RWPE2 (cell line): ENCODE results near the gene GLG1.

Experiments
- ATAC-seq: fragments of 200-7000 bp; cut with Tn5 transposase; 3 replicates; pipeline ENCODE4 v1.9.1; 2021; ENCODE audit warnings: low read depth
- DNase-seq: peaks from one replicate; pipeline ENCODE4 v3.0.0-alpha.2; 2020; ENCODE audit warnings: low spot score
- H3K27ac ChIP-seq: fragments of 450-650 bp; 2 replicates; pipeline ENCODE4 v1.5.1; 2017; ENCODE audit warnings: mild to moderate bottlenecking; ENCODE audit not compliant: poor library complexity, severe bottlenecking
- H3K27me3 ChIP-seq: fragments of 250-450 bp; sonication (Bioruptor Pico); 2 replicates; pipeline ENCODE4 v1.5.1; 2021; ENCODE audit warnings: mild to moderate bottlenecking, moderate library complexity; ENCODE audit not compliant: insufficient read depth, poor library complexity, severe bottlenecking
- H3K36me3 ChIP-seq: fragments of 250-450 bp; sonication (Bioruptor Pico); 2 replicates; pipeline ENCODE4 v1.5.1; 2020; ENCODE audit warnings: low read depth, mild to moderate bottlenecking, moderate library complexity
- H3K4me1 ChIP-seq: fragments of 250-450 bp; sonication (Bioruptor Pico); 2 replicates; pipeline ENCODE4 v1.5.1; 2021; ENCODE audit warnings: mild to moderate bottlenecking, moderate library complexity; ENCODE audit not compliant: insufficient read depth, poor library complexity, severe bottlenecking
- H3K4me3 ChIP-seq: fragments of 250-450 bp; sonication (Bioruptor Pico); 2 replicates; pipeline ENCODE4 v1.5.1; 2021; ENCODE audit warnings: mild to moderate bottlenecking, moderate library complexity; ENCODE audit not compliant: severe bottlenecking
- H3K9me3 ChIP-seq: fragments of 250-450 bp; sonication (Bioruptor Pico); 2 replicates; pipeline ENCODE4 v1.5.1; 2021; ENCODE audit warnings: mild to moderate bottlenecking, moderate library complexity; ENCODE audit not compliant: severe bottlenecking
- CTCF ChIP-seq: fragments of 450-650 bp; IDR thresholded peaks from one replicate; pipeline ENCODE4 v1.5.1; 2017; ENCODE audit warnings: mild to moderate bottlenecking, moderate library complexity; ENCODE audit not compliant: poor library complexity, severe bottlenecking

The GLG1 gene

GRCh38 chr16:74650966-74651567 lies 44.2 kb upstream of the GLG1 start:
- Histone ChIP-seq H3K9me3 (no peaks in the 10 kb centered on the region), H3K27me3 (no peaks in the 10 kb centered on the region), H3K27ac (no peak overlapping the region), H3K4me3 (no peak overlapping the region), H3K36me3 (peaks cover 93% of the 10 kb centered on the region), H3K4me1 (peaks cover 3% of the 10 kb centered on the region)
- ATAC-seq (no peak), DNase-seq (no peak)
- peak; percentile 70 for TF ChIP-seq CTCF

DNA sequence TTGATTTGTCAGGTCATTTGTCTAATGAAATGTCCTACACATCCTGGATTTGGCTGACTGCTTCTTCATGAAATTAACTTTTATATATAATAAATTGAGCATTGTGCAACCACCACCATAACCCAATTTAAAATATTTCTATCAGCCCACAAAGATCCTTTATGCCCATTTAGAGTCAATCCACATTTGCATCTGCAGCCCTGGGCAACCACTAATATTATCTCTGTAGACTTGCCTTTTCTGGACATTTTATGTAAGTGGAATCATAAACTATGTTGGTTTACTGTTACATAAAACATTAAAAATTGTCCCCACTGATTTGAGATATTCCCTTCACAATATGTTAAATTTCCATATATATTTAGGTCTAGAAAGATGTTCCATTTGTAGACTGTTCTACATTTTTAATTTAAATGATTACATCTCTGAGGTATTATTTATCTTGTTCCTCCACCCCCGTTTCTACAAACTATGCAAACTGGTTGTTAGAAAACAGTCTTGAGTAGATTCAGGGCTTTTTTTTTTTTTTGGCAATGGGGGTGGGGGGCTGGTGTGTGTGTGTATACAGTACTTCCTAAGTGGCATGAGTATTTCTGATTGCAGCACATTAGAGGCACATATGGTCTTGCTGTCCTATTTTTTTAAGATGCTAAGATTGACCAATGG lies 43.1 kb upstream of the GLG1 start:
- Histone ChIP-seq H3K4me3 (no peak overlapping the region), H3K4me1 (peaks cover 3% of the 10 kb centered on the region), H3K27me3 (no peaks in the 10 kb centered on the region), H3K9me3 (no peaks in the 10 kb centered on the region), H3K27ac (no peak overlapping the region), H3K36me3 (peaks cover 97% of the 10 kb centered on the region)
- TF ChIP-seq CTCF: no peak
- ATAC-seq: no peak
- DNase-seq: no peak

DNA sequence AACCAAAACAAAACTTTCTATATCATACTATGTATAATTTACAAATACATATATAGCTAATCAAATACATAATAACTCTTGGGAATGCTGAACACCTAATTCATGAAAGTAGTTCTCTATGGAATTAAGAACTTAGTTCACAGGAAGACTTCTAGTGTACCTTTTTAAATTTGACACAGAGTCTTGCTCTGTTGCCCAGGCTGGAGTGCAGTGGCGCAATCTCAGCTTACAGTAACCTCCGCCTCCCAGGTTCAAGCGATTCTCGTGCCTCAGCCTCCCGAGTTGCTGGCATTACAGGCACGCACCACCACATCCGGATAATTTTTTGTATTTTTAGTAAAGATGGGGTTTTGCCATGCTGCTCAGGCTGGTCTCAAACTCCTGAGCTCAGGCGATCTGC lies 35.1 kb upstream of the GLG1 start:
- no peak for ATAC-seq
- TF ChIP-seq CTCF: no peak
- no peak overlapping the region for H3K4me3 ChIP-seq
- H3K27ac ChIP-seq: no peak overlapping the region
- H3K36me3 ChIP-seq: peaks cover 97% of the 10 kb centered on the region
- no peaks in the 10 kb centered on the region for H3K27me3 ChIP-seq
- H3K4me1 ChIP-seq: no peaks in the 10 kb centered on the region
- no peaks in the 10 kb centered on the region for H3K9me3 ChIP-seq
- DNase-seq: no peak

GRCh38 chr16:74637742-74638453 lies 31.0 kb upstream of the GLG1 start:
- DNase-seq (no peak), ATAC-seq (no peak)
- no peaks in the 10 kb centered on the region for H3K9me3 ChIP-seq
- no peaks in the 10 kb centered on the region for H3K4me1 ChIP-seq
- peaks cover 97% of the 10 kb centered on the region for H3K36me3 ChIP-seq
- H3K27me3 ChIP-seq: no peaks in the 10 kb centered on the region
- no peak for TF ChIP-seq CTCF
- no peak overlapping the region for H3K27ac ChIP-seq
- H3K4me3 ChIP-seq: no peak overlapping the region

DNA sequence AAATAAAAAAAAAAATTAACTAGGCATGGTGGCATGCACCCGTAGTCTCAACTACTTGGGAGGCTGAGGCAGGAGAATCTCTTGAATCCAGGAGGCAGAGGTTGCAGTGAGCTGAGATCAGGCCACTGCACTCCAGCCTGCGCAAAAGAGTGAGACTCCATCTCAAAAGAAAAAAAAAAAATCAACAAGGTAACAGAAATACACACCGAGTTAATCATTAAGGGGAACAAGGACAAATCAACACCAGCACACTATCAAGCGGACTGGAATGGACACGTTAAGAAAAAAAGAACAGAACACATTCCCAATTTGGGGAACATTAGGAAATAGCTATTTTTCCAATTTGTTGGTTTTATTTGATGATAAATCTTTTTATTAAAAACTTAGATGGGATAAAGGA lies 28.4 kb upstream of the GLG1 start:
- Histone ChIP-seq H3K27me3 (no peaks in the 10 kb centered on the region), H3K4me1 (no peaks in the 10 kb centered on the region), H3K4me3 (no peak overlapping the region), H3K36me3 (peaks cover 99% of the 10 kb centered on the region), H3K9me3 (no peaks in the 10 kb centered on the region), H3K27ac (no peak overlapping the region)
- TF ChIP-seq CTCF: no peak
- DNase-seq: no peak
- ATAC-seq: no peak
